GM19455 (cell line): ENCODE results near the gene TOMM40.
"Not testable (repeated sequence)": the region's sequence is repeated elsewhere in the genome, so short reads cannot be mapped to it uniquely, and the experiment has no call there.

Experiments
- ATAC-seq: cut with Tn5 transposase; IDR thresholded peaks from one replicate; pipeline ENCODE4 v1.9.1; 2021; ENCODE audit not compliant: unreplicated experiment

TOMM40 gene

DNA sequence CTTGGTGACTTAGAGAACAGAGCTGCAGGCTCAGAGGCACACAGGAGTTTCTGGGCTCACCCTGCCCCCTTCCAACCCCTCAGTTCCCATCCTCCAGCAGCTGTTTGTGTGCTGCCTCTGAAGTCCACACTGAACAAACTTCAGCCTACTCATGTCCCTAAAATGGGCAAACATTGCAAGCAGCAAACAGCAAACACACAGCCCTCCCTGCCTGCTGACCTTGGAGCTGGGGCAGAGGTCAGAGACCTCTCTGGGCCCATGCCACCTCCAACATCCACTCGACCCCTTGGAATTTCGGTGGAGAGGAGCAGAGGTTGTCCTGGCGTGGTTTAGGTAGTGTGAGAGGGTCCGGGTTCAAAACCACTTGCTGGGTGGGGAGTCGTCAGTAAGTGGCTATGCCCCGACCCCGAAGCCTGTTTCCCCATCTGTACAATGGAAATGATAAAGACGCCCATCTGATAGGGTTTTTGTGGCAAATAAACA lies 33.2 kb downstream of the TOMM40 start:
- no peak for ATAC-seq

DNA sequence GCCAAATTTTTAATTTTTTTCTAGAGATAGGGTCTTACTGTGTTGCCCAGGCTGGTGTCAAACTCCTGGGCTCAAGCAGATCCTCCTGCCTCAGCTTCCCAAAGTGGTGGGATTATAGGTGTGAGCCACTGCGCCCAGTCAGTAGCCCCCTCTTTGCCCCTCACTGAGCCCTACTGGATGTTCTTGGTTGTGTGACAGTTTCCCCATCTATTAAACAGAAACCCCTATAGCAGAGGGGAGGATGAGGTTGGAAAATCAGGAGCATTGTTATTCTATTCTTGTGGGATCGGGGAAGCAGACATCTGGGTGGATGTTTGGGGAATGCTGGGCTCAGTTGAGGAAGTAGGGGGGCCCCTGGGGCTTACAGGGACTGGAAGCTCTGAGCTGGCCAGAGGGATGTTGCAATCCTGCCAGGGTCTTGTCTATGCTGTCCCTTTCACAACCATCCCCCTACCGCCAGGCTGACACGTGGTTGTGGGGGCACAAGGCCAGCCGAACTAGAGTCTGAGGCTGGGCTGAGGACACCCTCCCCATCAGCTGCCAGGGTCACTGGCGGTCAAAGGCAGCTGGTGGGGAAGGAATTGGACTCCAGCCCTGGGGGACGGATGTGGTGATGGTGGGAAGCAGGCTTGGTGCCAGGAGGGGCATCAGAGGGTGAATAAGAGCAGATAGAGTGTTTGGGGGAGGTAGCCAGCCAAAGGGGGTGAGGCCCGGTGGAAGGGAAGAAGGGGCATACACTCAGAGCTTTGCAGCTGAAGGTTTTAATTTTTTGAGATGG lies 34.2 kb downstream of the TOMM40 start:
- no peak for ATAC-seq

DNA sequence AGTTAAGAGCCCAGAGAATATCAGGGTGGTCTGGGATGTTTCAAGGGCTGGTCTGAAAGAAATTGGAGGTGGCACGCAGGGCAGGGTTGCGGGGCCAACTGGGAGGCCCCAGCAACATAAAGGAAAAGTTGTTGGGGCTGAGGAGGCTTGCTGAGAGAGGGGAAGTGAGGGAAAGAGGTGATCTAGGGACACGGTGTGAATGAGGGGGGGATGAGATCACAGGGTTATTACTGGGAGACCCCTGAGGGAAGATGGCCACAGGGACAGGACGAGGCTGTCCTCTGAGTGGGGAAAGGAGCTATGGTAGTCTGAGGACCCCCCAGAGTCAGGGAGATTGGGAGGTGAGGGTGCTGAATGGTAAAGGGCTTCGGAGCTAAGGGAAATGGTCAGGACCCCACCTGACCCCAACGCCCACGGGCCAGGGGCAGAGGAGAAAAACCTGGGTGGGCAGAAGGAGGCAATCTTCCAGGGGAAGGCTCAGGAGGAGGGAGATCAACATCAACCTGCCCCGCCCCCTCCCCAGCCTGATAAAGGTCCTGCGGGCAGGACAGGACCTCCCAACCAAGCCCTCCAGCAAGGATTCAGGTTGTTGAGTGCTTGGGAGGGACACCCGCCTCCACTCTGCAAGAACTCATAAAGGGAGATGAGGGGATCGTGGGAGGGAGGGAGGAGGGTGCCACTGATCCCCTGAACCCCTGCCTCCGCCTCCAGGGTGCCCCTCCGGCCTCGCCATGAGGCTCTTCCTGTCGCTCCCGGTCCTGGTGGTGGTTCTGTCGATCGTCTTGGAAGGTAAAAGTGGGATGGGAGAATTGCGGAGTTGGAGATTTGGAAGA lies 35.4 kb downstream of the TOMM40 start:
- ATAC-seq: not testable (repeated sequence)

DNA sequence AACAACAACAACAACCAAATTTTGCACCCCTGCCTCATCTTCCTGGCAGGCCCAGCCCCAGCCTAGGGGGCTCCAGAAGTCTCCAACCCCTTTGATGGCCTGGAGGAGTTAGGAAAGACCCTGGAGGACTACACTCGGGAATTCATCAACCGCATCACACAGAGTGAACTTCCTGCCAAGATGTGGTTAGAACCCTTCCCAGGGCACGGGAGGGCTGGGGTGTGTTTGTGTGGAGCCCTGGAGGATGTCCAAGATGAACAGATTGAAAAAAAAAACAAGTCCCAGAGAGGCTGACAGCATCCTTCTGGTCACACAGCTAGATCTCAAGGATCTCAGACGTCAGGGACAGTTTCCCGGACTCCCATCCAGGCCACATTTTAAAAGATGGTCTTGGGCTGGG lies 36.7 kb downstream of the TOMM40 start:
- ATAC-seq: no peak

DNA sequence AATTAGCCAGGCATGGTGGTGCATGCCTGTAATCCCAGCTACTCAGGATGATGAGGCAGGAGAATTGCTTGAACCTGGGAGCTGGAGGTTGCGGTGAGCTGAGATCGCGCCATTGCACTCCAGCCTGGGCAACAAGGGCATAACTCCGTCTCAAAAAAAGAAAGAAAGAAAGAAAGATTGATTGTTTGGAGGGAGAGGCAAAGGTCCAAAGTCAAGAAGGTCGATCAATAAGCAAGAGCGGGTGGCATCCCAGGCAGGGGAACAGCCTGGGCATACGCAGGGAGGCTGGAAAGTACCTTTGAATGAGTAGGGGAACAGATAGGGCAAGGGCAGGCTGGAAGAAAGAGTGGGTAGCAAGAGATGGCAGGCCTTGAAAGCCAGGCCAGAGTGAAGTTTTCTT lies 39.0 kb downstream of the TOMM40 start:
- ATAC-seq: no peak

DNA sequence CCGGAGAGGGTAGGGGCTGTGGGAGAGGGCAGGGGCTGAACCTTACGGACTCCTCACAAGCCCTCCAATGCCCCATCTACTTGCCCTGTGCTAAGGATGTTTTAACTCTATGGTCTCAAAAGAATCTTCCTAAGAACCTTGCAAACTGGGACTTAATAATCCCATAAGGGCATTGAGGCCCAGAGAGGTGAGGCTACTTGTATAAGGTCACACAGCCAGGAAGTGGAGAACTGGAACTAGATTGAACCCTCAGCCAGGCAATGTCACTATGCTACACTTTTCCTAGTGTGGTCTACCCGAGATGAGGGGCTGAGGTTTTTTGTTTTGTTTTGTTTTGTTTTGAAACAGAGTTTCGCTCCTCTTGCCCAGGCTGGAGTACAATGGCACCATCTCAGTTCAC lies 40.5 kb downstream of the TOMM40 start:
- no peak for ATAC-seq

DNA sequence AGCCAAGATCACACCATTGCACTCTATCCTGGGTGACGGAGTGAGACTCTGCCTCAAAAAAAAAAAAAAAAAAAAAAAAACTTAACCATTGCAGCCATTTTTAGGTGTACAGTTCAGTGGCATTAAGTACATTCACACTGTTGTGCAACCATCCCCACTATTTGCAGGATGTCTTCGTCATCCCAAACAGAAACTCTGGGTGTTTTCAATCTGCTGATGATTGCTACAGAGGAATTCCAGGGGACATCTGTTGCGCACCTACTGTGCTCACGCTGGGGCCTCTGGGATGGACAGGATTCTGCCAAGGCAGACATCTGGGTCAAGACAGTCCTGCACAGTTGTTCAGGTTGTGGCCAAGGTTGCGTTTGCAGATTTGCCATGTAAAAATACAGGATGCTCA lies 48.6 kb downstream of the TOMM40 start:
- ATAC-seq: no peak

DNA sequence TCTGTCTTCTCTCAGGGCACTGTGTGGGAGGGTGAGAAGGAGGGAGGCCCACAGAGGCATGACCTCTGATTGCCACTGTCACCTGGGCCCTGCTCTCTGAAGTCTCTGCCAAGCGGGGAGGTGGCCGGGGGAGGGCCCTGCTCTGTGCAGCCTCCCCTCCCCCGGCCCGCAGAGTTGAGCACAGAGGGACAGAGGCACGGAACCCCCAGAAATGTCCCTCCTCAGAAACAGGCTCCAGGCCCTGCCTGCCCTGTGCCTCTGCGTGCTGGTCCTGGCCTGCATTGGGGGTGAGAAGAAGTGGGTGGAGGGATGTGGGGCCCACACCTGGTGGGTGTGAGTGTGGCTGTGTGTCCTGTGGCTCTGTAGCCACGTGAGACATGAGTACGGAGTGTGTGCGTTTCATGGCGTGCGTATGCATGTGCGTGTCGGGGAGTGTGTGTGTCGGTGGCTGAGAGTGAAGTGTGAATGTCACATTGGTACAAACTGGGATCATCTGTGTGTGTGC lies 51.1 kb downstream of the TOMM40 start, which contains the start of gene APOC4:
APOC4 (plus strand) TSS at position 171 of the 505 bp plus-strand sequence; CDS start at position 212, 41 bp downstream.
- no peak for ATAC-seq

DNA sequence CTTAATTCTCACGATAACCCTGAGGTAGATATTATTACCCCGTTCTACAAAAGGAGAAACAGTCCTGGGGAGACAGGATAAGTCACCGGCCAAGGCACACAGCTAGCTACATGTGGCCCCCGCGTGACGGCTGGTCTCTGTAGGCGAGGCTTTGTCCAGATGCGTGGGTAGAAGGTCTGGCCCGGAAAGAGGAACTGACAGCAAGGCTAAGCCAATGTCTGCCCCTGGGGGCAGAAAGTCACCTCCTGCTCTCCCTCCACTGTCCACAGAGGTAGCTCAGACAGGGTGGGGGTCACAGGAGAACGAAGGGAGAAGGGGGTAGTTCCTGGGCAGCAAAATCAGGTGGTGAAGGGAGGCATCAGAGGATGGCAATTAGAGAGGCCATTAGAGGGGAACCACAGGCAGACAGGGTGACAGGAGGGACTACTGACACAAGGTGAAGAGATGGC lies 52.8 kb downstream of the TOMM40 start:
- ATAC-seq: no peak

DNA sequence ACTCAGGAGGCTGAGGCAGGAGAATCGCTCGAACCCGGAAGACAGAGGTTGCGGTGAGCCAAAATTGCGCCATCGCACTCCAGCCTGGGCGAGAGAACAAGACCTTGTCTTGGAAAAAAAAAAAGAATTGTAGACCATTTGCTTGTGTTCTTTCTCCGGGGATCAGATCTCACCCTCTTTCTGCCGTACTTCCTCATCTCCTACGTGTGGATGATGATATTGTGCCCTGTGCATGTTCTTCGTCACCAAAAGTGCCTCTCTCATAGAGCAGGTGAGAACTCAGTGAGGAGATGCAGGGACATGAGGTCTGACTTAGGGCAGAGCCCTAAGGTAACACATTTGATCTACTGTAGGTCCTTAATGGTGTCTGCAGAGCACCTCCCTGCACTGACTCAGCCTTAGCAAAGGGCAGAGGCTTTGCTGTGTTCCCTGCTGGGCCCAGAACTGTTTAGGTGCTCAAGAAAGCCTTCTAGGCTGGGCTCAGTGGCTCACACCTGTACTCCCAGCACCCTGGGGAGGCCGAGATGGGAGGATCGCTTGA lies 56.1 kb downstream of the TOMM40 start:
- ATAC-seq: no peak

DNA sequence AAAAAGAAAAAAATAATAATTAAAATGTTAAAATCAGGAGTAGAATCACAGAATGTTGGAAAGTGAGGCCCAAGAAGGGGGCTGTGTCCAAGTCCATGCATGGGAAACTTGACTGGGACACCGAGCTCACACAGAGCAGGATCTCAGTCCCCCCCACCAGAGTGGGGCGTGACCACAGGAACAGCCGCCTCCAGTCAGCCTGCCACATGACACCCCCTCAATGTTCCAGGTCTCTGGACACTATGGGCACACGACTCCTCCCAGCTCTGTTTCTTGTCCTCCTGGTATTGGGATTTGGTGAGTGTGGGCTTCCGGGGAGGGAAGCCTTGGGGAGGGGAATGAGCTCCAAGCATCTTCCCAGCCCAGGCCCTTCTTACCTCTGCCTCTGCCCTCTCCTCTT lies 57.2 kb downstream of the TOMM40 start:
- no peak for ATAC-seq

DNA sequence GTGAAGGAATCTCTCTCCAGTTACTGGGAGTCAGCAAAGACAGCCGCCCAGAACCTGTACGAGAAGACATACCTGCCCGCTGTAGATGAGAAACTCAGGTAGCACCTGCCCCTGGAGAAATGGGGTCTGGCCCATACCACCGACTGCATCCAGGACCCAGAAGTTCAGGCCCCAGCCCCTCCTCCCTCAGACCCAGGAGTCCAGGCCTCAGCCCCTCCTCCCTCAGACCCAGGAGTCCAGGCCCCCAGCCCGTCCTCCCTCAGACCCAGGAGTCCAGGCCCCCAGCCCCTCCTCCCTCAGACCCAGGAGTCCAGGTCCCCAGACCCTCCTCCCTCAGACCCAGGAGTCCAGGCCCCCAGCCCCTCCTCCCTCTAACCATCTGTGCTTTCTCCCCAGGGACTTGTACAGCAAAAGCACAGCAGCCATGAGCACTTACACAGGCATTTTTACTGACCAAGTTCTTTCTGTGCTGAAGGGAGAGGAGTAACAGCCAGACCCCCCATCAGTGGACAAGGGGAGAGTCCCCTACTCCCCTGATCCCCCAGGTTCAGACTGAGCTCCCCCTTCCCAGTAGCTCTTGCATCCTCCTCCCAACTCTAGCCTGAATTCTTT lies 57.8 kb downstream of the TOMM40 start:
- no peak for ATAC-seq

DNA sequence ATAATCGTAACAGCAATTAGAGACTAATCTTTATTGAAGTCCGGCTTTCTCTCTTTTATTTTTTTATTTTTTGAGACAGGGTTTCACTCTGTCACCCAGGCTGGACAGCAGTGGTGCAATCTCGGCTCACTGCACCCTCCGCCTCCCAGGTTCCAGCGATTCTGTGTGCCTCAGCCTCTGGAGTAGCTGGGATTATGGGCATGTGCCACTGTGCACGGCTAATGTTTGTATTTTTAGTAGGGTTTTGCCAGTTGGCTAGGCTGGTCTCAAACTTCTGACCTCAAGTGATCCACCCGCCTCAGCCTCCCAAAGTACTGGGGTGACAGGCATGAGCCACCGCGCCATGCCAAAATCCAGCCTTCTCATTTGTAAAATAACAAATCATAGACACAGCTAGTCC lies 58.5 kb downstream of the TOMM40 start:
- no peak for ATAC-seq

DNA sequence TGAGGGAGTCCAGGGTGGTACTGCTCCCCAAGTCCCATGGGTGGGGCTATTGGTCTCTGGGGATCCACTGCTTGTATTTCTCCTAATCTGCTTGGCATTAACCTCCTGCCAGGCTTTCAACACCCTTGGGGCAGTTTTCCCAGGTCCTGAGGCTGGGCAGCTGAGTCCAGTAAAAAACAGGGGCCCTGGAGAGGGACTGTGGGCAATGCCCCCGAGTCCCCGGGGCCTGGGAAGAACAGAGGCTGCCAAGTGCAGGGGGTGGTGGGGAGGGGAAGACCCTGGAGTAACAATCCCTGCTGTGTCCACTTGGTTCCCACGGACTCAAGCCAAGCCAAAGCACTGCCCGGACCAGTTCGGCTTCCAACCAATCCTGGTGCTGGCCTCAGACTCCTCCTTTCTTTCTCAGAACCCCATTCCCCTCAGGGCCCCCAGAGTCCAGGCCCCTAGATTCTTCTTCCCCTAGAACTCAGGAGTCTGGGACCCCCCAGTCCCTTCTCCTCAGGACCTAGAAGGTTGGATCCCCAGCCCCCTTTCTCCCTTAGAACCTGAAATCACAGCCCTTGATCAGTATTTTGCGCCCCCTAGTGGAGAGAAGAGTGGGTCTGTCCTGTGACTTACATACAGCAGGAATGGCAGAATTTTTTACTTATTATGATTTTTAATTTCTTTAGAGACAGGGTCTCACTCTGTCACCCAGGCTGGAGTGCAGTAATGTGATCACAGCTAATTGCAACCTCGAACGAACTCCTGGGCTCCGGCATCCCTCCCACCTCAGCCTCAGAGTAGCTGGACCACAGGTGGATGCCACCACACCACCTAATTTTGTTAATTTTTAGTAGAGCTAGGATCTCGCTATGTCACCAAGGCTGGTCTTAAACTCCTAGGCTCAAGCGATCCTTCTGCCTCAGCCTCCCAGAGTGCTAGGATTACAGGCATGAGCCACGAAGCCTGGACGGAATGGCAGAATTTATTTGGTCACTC lies 60.4 kb downstream of the TOMM40 start:
- ATAC-seq: no peak
